Measurements from ENCODE around the gene SPTLC1. TPM values are rescaled to one million over a fixed set of nuclear protein-coding genes. Genes with fewer than 3 reads are reported as not detected.

The SPTLC1 gene
- polyA plus RNA-seq, 1 donor (not counting 4 experiments of a cell fraction or from before 2014, with no cell fraction given) = 123 TPM

- Histone ChIP-seq H3K79me2 (ENCODE audit: control insufficient read depth, insufficient read depth, low read length) (no peaks in the 10 kb centered on the region), H3K4me3 (ENCODE audit: control insufficient read depth in 2 of 3, extremely low read depth in 1 of 3, insufficient read depth in 2 of 3, low read depth in 1 of 3, low read length in 3 of 3) (no peak overlapping the region), H3K27ac (ENCODE audit: control insufficient read depth, insufficient read depth, low read length) (no peak overlapping the region), H3K27me3 (ENCODE audit: control insufficient read depth, extremely low read depth, insufficient read depth, low read length) (no peaks in the 10 kb centered on the region), H3K9me1 (ENCODE audit: control insufficient read depth, extremely low read depth, insufficient read depth, low read length) (no peaks in the 10 kb centered on the region), H3K4me2 (ENCODE audit: control insufficient read depth, extremely low read depth, insufficient read depth, low read depth, low read length) (no peak overlapping the region), H3K4me1 (ENCODE audit: control insufficient read depth, extremely low read depth, insufficient read depth, low read length) (no peaks in the 10 kb centered on the region), H3K9ac (ENCODE audit: control insufficient read depth, extremely low read depth, insufficient read depth, low read length) (no peak overlapping the region), H2AFZ (ENCODE audit: control insufficient read depth, low read length) (no peak overlapping the region), H4K20me1 (ENCODE audit: control insufficient read depth, extremely low read depth, insufficient read depth, low read length) (no peaks in the 10 kb centered on the region), H3K36me3 (ENCODE audit: control insufficient read depth in 2 of 2, extremely low read depth in 1 of 2, insufficient read depth in 2 of 2, low read length in 2 of 2) (peaks cover 20 to 30% of the 10 kb centered on the region in 2 experiments), H3K9me3 (ENCODE audit: control insufficient read depth, low read depth, low read length) (no peaks in the 10 kb centered on the region)
- TF ChIP-seq EZH2 (IDR thresholded peaks at IDR 0.05; ENCODE audit: low read length) = no peak
- no peak for TF ChIP-seq CTCF (optimal IDR thresholded peaks at IDR 0.05 in 1 of 3, IDR thresholded peaks at IDR 0.05 in 1 of 3, conservative IDR thresholded peaks at IDR 0.05 in 1 of 3; ENCODE audit: extremely low read depth in 1 of 3, insufficient read depth in 2 of 3, low read length in 3 of 3)
- DNase-seq (ENCODE audit: low read depth, low spot score) = no peak
- dilution Hi-C loops (cut with MboI; ENCODE audit: extremely low pct_ligation_motif_present, low sequenced_read_pairs) = no loop called here
- FAIRE-seq = no peak
Observed at GRCh38 chr9:92036411-92036746, 78.8 kb downstream of the SPTLC1 start.

- FAIRE-seq = no peak
- H3K9me1 ChIP-seq (ENCODE audit: control insufficient read depth, extremely low read depth, insufficient read depth, low read length) = no peaks in the 10 kb centered on the region
- H3K4me2 ChIP-seq (ENCODE audit: control insufficient read depth, extremely low read depth, insufficient read depth, low read depth, low read length) = no peak overlapping the region
Observed at GRCh38 chr9:92035687-92036410, 79.4 kb downstream of the SPTLC1 start.

More at GRCh38 chr9:92035687-92036410, 79.4 kb downstream of the SPTLC1 start:
- H3K4me1 ChIP-seq (ENCODE audit: control insufficient read depth, extremely low read depth, insufficient read depth, low read length) = no peaks in the 10 kb centered on the region
- H3K36me3 ChIP-seq (ENCODE audit: control insufficient read depth in 2 of 2, extremely low read depth in 1 of 2, insufficient read depth in 2 of 2, low read length in 2 of 2) = peaks cover 20 to 30% of the 10 kb centered on the region in 2 experiments
- no peak overlapping the region for H3K4me3 ChIP-seq (ENCODE audit: control insufficient read depth in 2 of 3, extremely low read depth in 1 of 3, insufficient read depth in 2 of 3, low read depth in 1 of 3, low read length in 3 of 3)
- H2AFZ ChIP-seq (ENCODE audit: control insufficient read depth, low read length) = no peak overlapping the region
- no peak overlapping the region for H3K27ac ChIP-seq (ENCODE audit: control insufficient read depth, insufficient read depth, low read length)
- no peak overlapping the region for H3K9ac ChIP-seq (ENCODE audit: control insufficient read depth, extremely low read depth, insufficient read depth, low read length)
- H3K27me3 ChIP-seq (ENCODE audit: control insufficient read depth, extremely low read depth, insufficient read depth, low read length) = no peaks in the 10 kb centered on the region
- no peak for DNase-seq (ENCODE audit: low read depth, low spot score)
- TF ChIP-seq CTCF (optimal IDR thresholded peaks at IDR 0.05 in 1 of 3, IDR thresholded peaks at IDR 0.05 in 1 of 3, conservative IDR thresholded peaks at IDR 0.05 in 1 of 3; ENCODE audit: extremely low read depth in 1 of 3, insufficient read depth in 2 of 3, low read length in 3 of 3) (no peak), EZH2 (IDR thresholded peaks at IDR 0.05; ENCODE audit: low read length) (no peak)
- H3K9me3 ChIP-seq (ENCODE audit: control insufficient read depth, low read depth, low read length) = no peaks in the 10 kb centered on the region
- dilution Hi-C loops (cut with MboI; ENCODE audit: extremely low pct_ligation_motif_present, low sequenced_read_pairs) = no loop called here
- H3K79me2 ChIP-seq (ENCODE audit: control insufficient read depth, insufficient read depth, low read length) = no peaks in the 10 kb centered on the region
- no peaks in the 10 kb centered on the region for H4K20me1 ChIP-seq (ENCODE audit: control insufficient read depth, extremely low read depth, insufficient read depth, low read length)
